MM.1S (cell line): ENCODE data around the gene PTPN3.

Source experiments
- DNase-seq: peaks from one replicate; pipeline ENCODE4 v3.0.0-alpha.2; 2015
- H2AFZ ChIP-seq: fragments of 300-600 bp; sonication (generic); 2 replicates; pipeline ENCODE4 v1.6.0; 2016; ENCODE audit warnings: antibody characterized with exemption, low read length
- H3F3A ChIP-seq: fragments of 300-600 bp; sonication (generic); 2 replicates; pipeline ENCODE4 v1.6.1; 2016; ENCODE audit warnings: mild to moderate bottlenecking, antibody characterized with exemption, low read length, moderate library complexity, mixed read lengths; ENCODE audit not compliant: insufficient read depth
- H3K27ac ChIP-seq: fragments of 300-600 bp; sonication (generic); 2 replicates; pipeline ENCODE4 v1.5.1; 2016; ENCODE audit warnings: mild to moderate bottlenecking, low read length
- H3K27me3 ChIP-seq: fragments of 300-600 bp; sonication (generic); replicated peaks from 2 replicates; pipeline ENCODE4 v1.6.0; 2016; ENCODE audit warnings: low read length; ENCODE audit not compliant: insufficient read depth
- H3K36me3 ChIP-seq: fragments of 300-600 bp; sonication (generic); replicated peaks from 2 replicates; pipeline ENCODE4 v1.6.1; 2016; ENCODE audit warnings: mild to moderate bottlenecking, low read length, mixed read lengths; ENCODE audit not compliant: insufficient read depth
- H3K4me1 ChIP-seq: fragments of 300-600 bp; sonication (generic); 2 replicates; pipeline ENCODE4 v1.6.1; 2016; ENCODE audit warnings: low read length, mixed read lengths
- H3K4me2 ChIP-seq: fragments of 300-600 bp; sonication (generic); 2 replicates; pipeline ENCODE4 v1.6.0; 2016; ENCODE audit warnings: low read depth, low read length
- H3K4me3 ChIP-seq: fragments of 300-600 bp; sonication (generic); 2 replicates; pipeline ENCODE4 v1.5.1; 2016; ENCODE audit warnings: low read length, mixed read lengths
- H3K79me2 ChIP-seq: fragments of 300-600 bp; sonication (generic); 2 replicates; pipeline ENCODE4 v1.6.1; 2016; ENCODE audit warnings: mixed run types, low read length, mixed read lengths
- H3K9ac ChIP-seq: fragments of 300-600 bp; sonication (generic); 2 replicates; pipeline ENCODE4 v1.6.1; 2016; ENCODE audit warnings: low read length, mixed read lengths
- H3K9me2 ChIP-seq: fragments of 300-600 bp; sonication (generic); replicated peaks from 2 replicates; pipeline ENCODE4 v1.6.1; 2016; ENCODE audit warnings: mild to moderate bottlenecking, low read length, mixed read lengths; ENCODE audit not compliant: insufficient read depth
- H3K9me3 ChIP-seq: fragments of 300-600 bp; sonication (generic); replicated peaks from 2 replicates; pipeline ENCODE4 v1.6.1; 2016; ENCODE audit warnings: mild to moderate bottlenecking, low read length, mixed read lengths; ENCODE audit not compliant: insufficient read depth
- H4K20me1 ChIP-seq: fragments of 300-600 bp; sonication (generic); 2 replicates; pipeline ENCODE4 v1.6.1; 2016; ENCODE audit warnings: mild to moderate bottlenecking, low read length, moderate library complexity, mixed read lengths; ENCODE audit not compliant: insufficient read depth
- EZH2 ChIP-seq: fragments of 300-600 bp; sonication (generic); optimal IDR thresholded peaks from 2 replicates; pipeline ENCODE3; 2017; ENCODE audit warnings: low read depth, mild to moderate bottlenecking, antibody characterized with exemption, low read length, mixed read lengths
- EZH2phosphoT487 ChIP-seq: fragments of 300-600 bp; sonication (generic); IDR thresholded peaks from 2 replicates; pipeline ENCODE4 v1.6.1; 2018; ENCODE audit warnings: antibody characterized with exemption, low read length
- TF ChIP-seq, protein P1 (sequence below): fragments of 300-600 bp; sonication (generic); IDR thresholded peaks from 2 replicates; pipeline ENCODE4 v1.5.1; 2016; ENCODE audit warnings: antibody characterized with exemption, low read length, mixed read lengths

PTPN3 gene

DNA sequence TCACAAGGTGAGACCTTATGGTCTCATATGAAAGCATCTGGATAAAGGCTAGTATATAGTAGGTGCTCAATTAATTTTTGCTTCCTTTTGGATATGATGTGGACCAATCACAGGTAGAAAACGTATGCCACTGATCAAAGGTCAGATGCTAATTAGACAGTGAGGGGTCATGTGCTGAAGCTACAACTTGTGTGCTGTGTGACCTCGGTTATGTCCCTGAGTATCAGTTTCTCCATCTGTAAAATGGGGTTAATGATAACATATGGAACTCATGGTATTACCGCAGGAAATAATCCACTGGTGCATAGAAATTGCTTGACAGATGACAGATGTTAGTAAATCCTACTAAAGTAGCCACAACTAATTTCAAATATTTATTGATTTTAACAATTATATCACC lies 62.0 kb downstream of the PTPN3 start:
- Histone ChIP-seq H3K36me3 (no peaks in the 10 kb centered on the region), H3F3A (no peaks in the 10 kb centered on the region), H3K27me3 (no peaks in the 10 kb centered on the region), H3K9me2 (no peaks in the 10 kb centered on the region), H3K4me2 (no peak overlapping the region), H4K20me1 (no peaks in the 10 kb centered on the region), H3K9me3 (no peaks in the 10 kb centered on the region), H2AFZ (no peak overlapping the region), H3K4me1 (peaks cover 6% of the 10 kb centered on the region), H3K4me3 (no peak overlapping the region), H3K79me2 (no peaks in the 10 kb centered on the region), H3K27ac (no peak overlapping the region), H3K9ac (no peak overlapping the region)
- DNase-seq: no peak
- TF ChIP-seq, protein P1, sequence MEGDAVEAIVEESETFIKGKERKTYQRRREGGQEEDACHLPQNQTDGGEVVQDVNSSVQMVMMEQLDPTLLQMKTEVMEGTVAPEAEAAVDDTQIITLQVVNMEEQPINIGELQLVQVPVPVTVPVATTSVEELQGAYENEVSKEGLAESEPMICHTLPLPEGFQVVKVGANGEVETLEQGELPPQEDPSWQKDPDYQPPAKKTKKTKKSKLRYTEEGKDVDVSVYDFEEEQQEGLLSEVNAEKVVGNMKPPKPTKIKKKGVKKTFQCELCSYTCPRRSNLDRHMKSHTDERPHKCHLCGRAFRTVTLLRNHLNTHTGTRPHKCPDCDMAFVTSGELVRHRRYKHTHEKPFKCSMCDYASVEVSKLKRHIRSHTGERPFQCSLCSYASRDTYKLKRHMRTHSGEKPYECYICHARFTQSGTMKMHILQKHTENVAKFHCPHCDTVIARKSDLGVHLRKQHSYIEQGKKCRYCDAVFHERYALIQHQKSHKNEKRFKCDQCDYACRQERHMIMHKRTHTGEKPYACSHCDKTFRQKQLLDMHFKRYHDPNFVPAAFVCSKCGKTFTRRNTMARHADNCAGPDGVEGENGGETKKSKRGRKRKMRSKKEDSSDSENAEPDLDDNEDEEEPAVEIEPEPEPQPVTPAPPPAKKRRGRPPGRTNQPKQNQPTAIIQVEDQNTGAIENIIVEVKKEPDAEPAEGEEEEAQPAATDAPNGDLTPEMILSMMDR: no peak
- TF ChIP-seq EZH2: no peak
- TF ChIP-seq EZH2phosphoT487: no peak

DNA sequence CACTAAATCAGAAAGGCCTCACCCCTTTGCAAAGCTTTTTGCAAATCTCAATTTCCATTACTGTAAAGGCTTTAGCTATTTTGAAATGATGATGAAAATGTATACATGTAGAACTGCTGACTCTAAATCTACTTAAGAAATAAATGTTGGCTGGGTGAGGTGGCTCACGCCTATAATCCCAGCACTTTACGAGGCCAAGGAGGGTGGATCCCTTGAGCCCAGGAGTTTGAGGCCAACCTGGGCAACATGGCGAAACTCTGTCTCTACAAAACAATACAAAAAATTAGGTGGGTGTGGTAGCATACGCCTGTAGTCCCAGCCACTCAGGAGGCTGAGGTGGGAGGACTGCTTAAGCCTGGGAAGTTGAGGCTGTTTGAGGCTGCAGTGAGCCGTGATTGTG lies 64.6 kb downstream of the PTPN3 start:
- DNase-seq: no peak
- H3K4me2 ChIP-seq: no peak overlapping the region
- H3K4me1 ChIP-seq: no peaks in the 10 kb centered on the region
- no peaks in the 10 kb centered on the region for H3F3A ChIP-seq
- no peak overlapping the region for H3K27ac ChIP-seq
- H2AFZ ChIP-seq: no peak overlapping the region
- no peak overlapping the region for H3K4me3 ChIP-seq
- TF ChIP-seq EZH2phosphoT487 (no peak), EZH2 (no peak)
- TF ChIP-seq, protein P1: no peak
- no peaks in the 10 kb centered on the region for H3K79me2 ChIP-seq
- no peaks in the 10 kb centered on the region for H4K20me1 ChIP-seq
- H3K9ac ChIP-seq: no peak overlapping the region
- no peaks in the 10 kb centered on the region for H3K9me3 ChIP-seq
- no peaks in the 10 kb centered on the region for H3K9me2 ChIP-seq
- no peaks in the 10 kb centered on the region for H3K27me3 ChIP-seq
- no peaks in the 10 kb centered on the region for H3K36me3 ChIP-seq

DNA sequence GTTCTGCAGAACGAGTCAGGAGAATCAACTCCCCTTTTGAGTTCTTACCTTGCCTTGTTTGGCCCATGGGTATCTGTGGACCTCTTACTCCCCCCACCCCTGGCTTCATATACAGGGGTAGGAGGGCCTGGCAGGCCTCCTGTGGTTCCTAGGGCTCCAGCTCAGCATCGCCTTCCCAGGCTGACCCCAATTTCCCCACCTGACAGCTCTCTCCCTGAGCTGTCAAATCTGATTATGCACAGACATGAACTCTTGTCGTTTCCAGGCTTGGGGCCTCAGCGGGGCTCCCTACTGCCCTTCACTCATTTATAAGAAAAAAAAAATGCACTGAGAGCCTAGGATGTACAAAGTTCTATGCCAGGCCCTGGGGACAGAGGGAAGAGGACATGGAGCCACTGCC lies 67.9 kb downstream of the PTPN3 start:
- Histone ChIP-seq H3F3A (no peaks in the 10 kb centered on the region), H3K4me1 (no peaks in the 10 kb centered on the region), H3K79me2 (no peaks in the 10 kb centered on the region), H3K9me3 (no peaks in the 10 kb centered on the region), H3K4me3 (no peak overlapping the region), H3K36me3 (no peaks in the 10 kb centered on the region), H3K4me2 (no peak overlapping the region), H3K27me3 (no peaks in the 10 kb centered on the region), H4K20me1 (no peaks in the 10 kb centered on the region), H3K27ac (no peak overlapping the region), H3K9me2 (no peaks in the 10 kb centered on the region), H3K9ac (no peak overlapping the region), H2AFZ (no peak overlapping the region)
- no peak for DNase-seq
- TF ChIP-seq EZH2 (no peak), EZH2phosphoT487 (no peak)

DNA sequence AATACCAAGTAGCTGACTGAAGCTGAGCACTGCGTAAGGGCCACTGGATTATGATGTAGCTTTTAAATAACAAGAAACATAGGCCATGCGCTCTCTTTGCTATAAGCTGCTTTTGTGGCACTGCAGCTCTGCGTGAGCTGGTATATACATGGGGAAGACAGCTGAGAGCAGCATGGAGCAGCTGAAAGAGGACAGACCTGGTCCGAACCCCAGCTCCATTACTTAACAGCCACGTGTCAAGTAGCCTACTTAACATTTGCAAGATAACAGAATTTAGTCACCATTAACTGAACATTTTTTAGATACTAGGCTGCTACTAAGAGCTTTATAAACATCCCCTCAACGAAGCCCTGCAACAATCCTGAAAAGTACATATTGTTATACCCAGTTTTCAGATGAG lies 69.3 kb downstream of the PTPN3 start:
- Histone ChIP-seq H3K4me2 (no peak overlapping the region), H3K9ac (no peak overlapping the region), H3K4me3 (no peak overlapping the region), H3F3A (no peaks in the 10 kb centered on the region), H3K9me2 (no peaks in the 10 kb centered on the region), H2AFZ (no peak overlapping the region), H4K20me1 (no peaks in the 10 kb centered on the region), H3K9me3 (no peaks in the 10 kb centered on the region), H3K79me2 (no peaks in the 10 kb centered on the region), H3K36me3 (no peaks in the 10 kb centered on the region), H3K4me1 (no peaks in the 10 kb centered on the region), H3K27me3 (no peaks in the 10 kb centered on the region), H3K27ac (no peak overlapping the region)
- TF ChIP-seq, protein P1: no peak
- no peak for TF ChIP-seq EZH2
- TF ChIP-seq EZH2phosphoT487: no peak
- no peak for DNase-seq
